DND-41 (cell line): ENCODE measurements around the gene TMC2.

ENCODE experiments used
- ATAC-seq: fragments of 200-7000 bp; cut with Tn5 transposase; 3 replicates; pipeline ENCODE4 v1.9.1; 2021; ENCODE audit warnings: low read depth; ENCODE audit not compliant: insufficient read depth
- DNase-seq: peaks from one replicate; pipeline ENCODE4 v3.0.0-alpha.2; 2020
- H2AFZ ChIP-seq: 2 replicates; pipeline ENCODE4 v1.6.0; 2012; ENCODE audit warnings: low read depth, low read length
- H3K27ac ChIP-seq: 2 replicates; pipeline ENCODE4 v1.5.1; 2012; ENCODE audit warnings: low read length, inconsistent platforms
- H3K27me3 ChIP-seq: fragments of 200-600 bp; sonication (generic); 2 replicates; pipeline ENCODE4 v1.6.0; 2012; ENCODE audit warnings: low read length, mild to moderate bottlenecking, inconsistent platforms; ENCODE audit not compliant: insufficient read depth, poor library complexity
- H3K36me3 ChIP-seq: 2 replicates; pipeline ENCODE4 v1.5.1; 2012; ENCODE audit warnings: low read length, inconsistent platforms; ENCODE audit not compliant: insufficient read depth
- H3K4me1 ChIP-seq: 2 replicates; pipeline ENCODE4 v1.5.1; 2012; ENCODE audit warnings: mild to moderate bottlenecking, low read length; ENCODE audit not compliant: insufficient read depth
- H3K4me2 ChIP-seq: 2 replicates; pipeline ENCODE4 v1.6.0; 2012; ENCODE audit warnings: mild to moderate bottlenecking, moderate library complexity, low read length, inconsistent platforms; ENCODE audit not compliant: insufficient read depth
- H3K4me3 ChIP-seq, 2 experiments: fragments of 200-600 bp in 1 of 2; shearing (Covaris generic) in 1 of 2; 2 replicates each; pipeline ENCODE4 v1.5.1; 2012 to 2016; ENCODE audit warnings: inconsistent platforms in 2 of 2, low read length in 2 of 2, mild to moderate bottlenecking in 2 of 2, low read depth in 1 of 2, moderate library complexity in 1 of 2
- H3K79me2 ChIP-seq: 2 replicates; pipeline ENCODE4 v1.6.0; 2012; ENCODE audit warnings: low read length, inconsistent platforms; ENCODE audit not compliant: insufficient read depth
- H3K9ac ChIP-seq: 2 replicates; pipeline ENCODE4 v1.6.0; 2012; ENCODE audit warnings: low read depth, mild to moderate bottlenecking, inconsistent platforms, low read length, moderate library complexity
- H3K9me3 ChIP-seq: 2 replicates; pipeline ENCODE4 v1.5.1; 2012; ENCODE audit warnings: low read length, moderate library complexity, mild to moderate bottlenecking, inconsistent platforms; ENCODE audit not compliant: insufficient read depth, severe bottlenecking
- H4K20me1 ChIP-seq: 2 replicates; pipeline ENCODE4 v1.6.0; 2012; ENCODE audit warnings: low read length; ENCODE audit not compliant: insufficient read depth
- CTCF ChIP-seq: IDR thresholded peaks from 2 replicates; pipeline ENCODE4 v1.5.1; 2012; ENCODE audit warnings: borderline replicate concordance, low read length, moderate library complexity, mild to moderate bottlenecking; ENCODE audit not compliant: poor library complexity, severe bottlenecking; ENCODE audit errors: extremely low read depth
- EZH2 ChIP-seq: IDR thresholded peaks from 3 replicates; pipeline ENCODE4 v1.6.1; 2012; ENCODE audit warnings: borderline replicate concordance, low read depth, mild to moderate bottlenecking, moderate library complexity, low read length, inconsistent platforms; ENCODE audit not compliant: severe bottlenecking

Gene TMC2

GRCh38 chr20:2655331-2656116 is 119.2 kb downstream of the TMC2 start:
- TF ChIP-seq EZH2: no peak
- TF ChIP-seq CTCF: peak; percentile 3
- H3K9ac ChIP-seq: no peak overlapping the region
- no peaks in the 10 kb centered on the region for H3K27me3 ChIP-seq
- peak overlapping the region in 1 of 2 experiments; percentile 86; a peak in 1 of 4 replicates for H3K4me3 ChIP-seq
- H3K27ac ChIP-seq: no peak overlapping the region
- DNase-seq (no peak), ATAC-seq (no peak)
- H3K79me2 ChIP-seq: peaks cover 65% of the 10 kb centered on the region
- H2AFZ ChIP-seq: no peak overlapping the region
- peaks cover 77% of the 10 kb centered on the region for H4K20me1 ChIP-seq
- H3K4me1 ChIP-seq: peaks cover 49% of the 10 kb centered on the region
- peak overlapping the region; percentile 85 for H3K4me2 ChIP-seq
- H3K36me3 ChIP-seq: peaks cover 76% of the 10 kb centered on the region
- no peaks in the 10 kb centered on the region for H3K9me3 ChIP-seq

- ATAC-seq (no peak), DNase-seq (no peak)
- no peak overlapping the region for H3K9ac ChIP-seq
- peaks cover 41% of the 10 kb centered on the region for H3K4me1 ChIP-seq
- no peaks in the 10 kb centered on the region for H3K27me3 ChIP-seq
- TF ChIP-seq CTCF (no peak), EZH2 (no peak)
- peak overlapping the region; percentile 85; the same call in 1 of the 2 replicates for H3K4me2 ChIP-seq
- H3K36me3 ChIP-seq: peaks cover 85% of the 10 kb centered on the region
- H3K27ac ChIP-seq: no peak overlapping the region
- H3K4me3 ChIP-seq: no peak overlapping the region
- peaks cover 58% of the 10 kb centered on the region for H3K79me2 ChIP-seq
- no peaks in the 10 kb centered on the region for H3K9me3 ChIP-seq
- H2AFZ ChIP-seq: no peak overlapping the region
- H4K20me1 ChIP-seq: peaks cover 80% of the 10 kb centered on the region
These were observed 120.2 kb downstream of the TMC2 start for GRCh38 chr20:2656471-2657117.

DNA sequence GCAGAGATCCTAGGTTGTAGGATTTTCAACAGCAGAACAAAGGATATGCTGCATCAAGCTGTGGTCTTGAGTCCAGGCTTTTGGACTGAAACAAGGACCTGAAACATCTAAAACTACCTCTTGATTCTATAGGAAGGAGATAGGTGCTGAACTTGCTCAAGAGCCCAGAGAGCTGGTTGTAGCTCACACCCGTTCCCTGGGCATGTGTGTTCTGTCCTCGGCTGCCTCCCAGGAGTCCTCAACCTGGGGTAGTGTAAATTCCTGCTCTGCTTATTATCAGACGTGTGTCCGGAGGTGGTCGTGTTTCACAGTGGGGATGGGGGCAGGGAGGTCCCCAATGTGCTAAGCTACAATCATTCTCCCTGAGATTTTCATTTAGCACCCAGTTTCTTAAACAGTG is 120.9 kb downstream of the TMC2 start:
- Histone ChIP-seq H3K9ac (no peak overlapping the region), H4K20me1 (peaks cover 84% of the 10 kb centered on the region), H3K9me3 (no peaks in the 10 kb centered on the region), H3K4me2 (peak overlapping the region; percentile 21; the same call in 1 of the 2 replicates), H3K79me2 (peaks cover 58% of the 10 kb centered on the region), H3K27me3 (no peaks in the 10 kb centered on the region), H3K27ac (no peak overlapping the region), H3K4me1 (peaks cover 48% of the 10 kb centered on the region), H3K36me3 (peaks cover 92% of the 10 kb centered on the region), H2AFZ (no peak overlapping the region), H3K4me3 (no peak overlapping the region)
- DNase-seq: no peak
- no peak for TF ChIP-seq CTCF
- ATAC-seq: no peak
